ENCODE results near the gene PGM3.

Gene PGM3

GRCh38 chr6:83119742-83120300 is 73.2 kb downstream of the PGM3 start:
- no peak for DNase-seq (ENCODE audit: low read depth in 2 of 2)

GRCh38 chr6:83117802-83118201 is 75.3 kb downstream of the PGM3 start:
- DNase-seq (ENCODE audit: low read depth in 2 of 2): no peak

All from stimulated activated CD8-positive, alpha-beta memory T cell treated with anti-CD3 and anti-CD28 coated beads, Interleukin-15, amount 100 ng/mL, for 4 hours (primary cell).